ENCODE results near the gene OAS3.

OAS3 gene

DNA sequence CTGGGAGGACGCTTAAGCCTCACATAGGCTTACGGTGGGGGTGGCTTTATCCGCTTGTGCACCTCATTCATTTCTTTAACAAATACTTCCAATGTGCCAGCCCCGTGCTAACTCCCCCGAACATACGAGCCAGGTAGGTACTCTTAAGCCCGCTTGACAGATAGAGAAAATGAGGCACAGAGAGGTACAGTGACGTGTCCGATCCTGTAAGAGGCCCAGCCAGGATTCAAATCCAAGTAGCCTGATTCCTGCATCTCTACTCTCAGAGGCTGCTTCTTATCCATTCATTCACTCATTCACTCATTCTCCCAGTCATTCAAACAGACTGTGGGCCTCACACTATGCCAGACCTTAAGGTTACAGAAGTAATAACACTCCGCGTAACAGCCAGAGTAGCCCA is 477 bp downstream of the OAS3 start:
- Histone ChIP-seq H3K27ac (ENCODE audit: extremely low read depth, low read depth, low read length) (no peak overlapping the region; the same call in 1 of the 2 replicates), H3K4me3 (ENCODE audit: low read depth, low read length) (peak overlapping the region; percentile 54), H3K36me3 (ENCODE audit: control insufficient read depth in 2 of 2, insufficient read depth in 1 of 2, low read length in 2 of 2) (no peaks in the 10 kb centered on the region), H3K9me3 (ENCODE audit: control insufficient read depth, insufficient read depth, low read depth, low read length) (no peaks in the 10 kb centered on the region), H3K4me1 (ENCODE audit: control insufficient read depth, insufficient read depth, low read length) (0 out of 2 replicates have a peak, but pooled peaks cover 2% of the 10 kb centered on the region)
- CTCF ChIA-PET: interaction anchor here (0.7 kb wide), 1 partner anchor 66 kb away, joined by 3 read pairs; no protein-coding TSS in a partner anchor
- TF ChIP-seq ZNF311 (tag by site-specific recombination; IDR thresholded peaks at IDR 0.05; ENCODE audit: borderline replicate concordance): no peak
- TF ChIP-seq ZNF335 (tag by site-specific recombination; conservative IDR thresholded peaks at IDR 0.05): 0 out of 2 replicates have a peak, but pooled peaks have one; percentile 31
- TF ChIP-seq ZNF24 (tag by site-specific recombination; IDR thresholded peaks at IDR 0.05): 0 out of 2 replicates have a peak, but pooled peaks have one; percentile 31
- POLR2A ChIA-PET: no interaction called here

GRCh38 chr12:112939761-112940381 is 1.6 kb downstream of the OAS3 start:
- H3K4me3 ChIP-seq (ENCODE audit: low read depth, low read length): no peak overlapping the region

DNA sequence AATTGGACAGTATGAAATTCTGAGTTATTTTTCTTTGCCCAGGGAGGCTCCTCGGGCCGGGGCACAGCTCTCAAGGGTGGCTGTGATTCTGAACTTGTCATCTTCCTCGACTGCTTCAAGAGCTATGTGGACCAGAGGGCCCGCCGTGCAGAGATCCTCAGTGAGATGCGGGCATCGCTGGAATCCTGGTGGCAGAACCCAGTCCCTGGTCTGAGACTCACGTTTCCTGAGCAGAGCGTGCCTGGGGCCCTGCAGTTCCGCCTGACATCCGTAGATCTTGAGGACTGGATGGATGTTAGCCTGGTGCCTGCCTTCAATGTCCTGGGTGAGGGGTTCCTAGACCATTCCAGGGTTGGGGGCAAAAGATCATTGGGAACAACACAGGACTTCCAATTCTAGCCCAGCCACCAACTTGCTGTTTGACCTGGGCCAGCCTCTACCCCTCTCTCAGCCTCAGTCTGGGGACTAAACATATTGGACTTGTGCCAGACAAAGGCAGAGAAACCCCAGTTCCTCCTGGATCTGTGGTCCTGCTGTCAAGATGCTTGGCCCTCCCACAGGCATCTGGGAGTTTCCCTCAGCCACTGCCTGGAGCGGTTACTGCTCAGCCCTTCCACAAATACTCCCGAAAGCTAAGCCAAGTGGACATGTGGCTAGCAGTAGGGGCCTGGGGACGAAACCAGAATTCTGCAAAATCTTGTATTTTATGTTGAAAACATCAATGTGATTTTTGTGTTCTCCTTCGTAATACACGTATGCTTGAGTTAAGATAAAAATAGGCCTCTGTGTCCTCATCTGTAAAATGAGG is 3.5 kb downstream of the OAS3 start:
- ChIA-PET CTCF (interaction anchor here (0.7 kb wide), 1 partner anchor 51 kb away, joined by 4 read pairs; no protein-coding TSS in a partner anchor), POLR2A (no interaction called here)
- Histone ChIP-seq H3K27ac (ENCODE audit: extremely low read depth, low read depth, low read length) (no peak overlapping the region), H3K36me3 (ENCODE audit: control insufficient read depth in 2 of 2, insufficient read depth in 1 of 2, low read length in 2 of 2) (peaks cover 0 to 4% of the 10 kb centered on the region in 2 experiments; a peak in 1 of 3 replicates), H3K4me1 (ENCODE audit: control insufficient read depth, insufficient read depth, low read length) (0 out of 2 replicates have a peak, but pooled peaks cover 2% of the 10 kb centered on the region), H3K9me3 (ENCODE audit: control insufficient read depth, insufficient read depth, low read depth, low read length) (no peaks in the 10 kb centered on the region), H3K4me3 (ENCODE audit: low read depth, low read length) (no peak overlapping the region)
- no peak for TF ChIP-seq ZEB2 (tag by site-specific recombination; IDR thresholded peaks at IDR 0.05)
- no peak for TF ChIP-seq ZNF707 (tag by site-specific recombination; IDR thresholded peaks at IDR 0.05)
- no peak for TF ChIP-seq ZNF138 (tag by site-specific recombination; IDR thresholded peaks at IDR 0.05; ENCODE audit: borderline replicate concordance)
- TF ChIP-seq ZNF112 (tag by site-specific recombination; IDR thresholded peaks at IDR 0.05): no peak
- no peak for TF ChIP-seq ZBTB1 (tag by site-specific recombination; IDR thresholded peaks at IDR 0.05)
- TF ChIP-seq ZNF211 (tag by site-specific recombination; IDR thresholded peaks at IDR 0.05; ENCODE audit: low read depth): no peak
- TF ChIP-seq ZNF658 (tag by site-specific recombination; IDR thresholded peaks at IDR 0.05): no peak
- no peak for TF ChIP-seq ZFHX2 (tag by site-specific recombination; conservative IDR thresholded peaks at IDR 0.05)
- no peak for TF ChIP-seq ZNF157 (tag by site-specific recombination; IDR thresholded peaks at IDR 0.05)
- TF ChIP-seq PBX3 (CRISPR knock-in tag; IDR thresholded peaks at IDR 0.05): no peak
- no peak for TF ChIP-seq ZNF37A (tag by site-specific recombination; IDR thresholded peaks at IDR 0.05)
- no peak for TF ChIP-seq KLF1 (tag by site-specific recombination; IDR thresholded peaks at IDR 0.05)

More at GRCh38 chr12:112939761-112940381, 1.6 kb downstream of the OAS3 start:
- CTCF ChIA-PET: interaction anchor here (0.7 kb wide), 1 partner anchor 222 kb away, joined by 3 read pairs; no protein-coding TSS in a partner anchor
- H3K27ac ChIP-seq (ENCODE audit: extremely low read depth, low read depth, low read length): no peak overlapping the region
- TF ChIP-seq SCRT2 (tag by site-specific recombination; IDR thresholded peaks at IDR 0.05): peak; percentile 71
- peak; percentile 68 for TF ChIP-seq SCRT1 (tag by site-specific recombination; IDR thresholded peaks at IDR 0.05; ENCODE audit: borderline replicate concordance)
- peak; percentile 76 for TF ChIP-seq PRDM10 (tag by site-specific recombination; IDR thresholded peaks at IDR 0.05)
- no peak for TF ChIP-seq ZSCAN18 (tag by site-specific recombination; IDR thresholded peaks at IDR 0.05)
- POLR2A ChIA-PET: interaction anchor here (0.7 kb wide), 1 partner anchor 150 kb away, joined by 5 read pairs; no protein-coding TSS in a partner anchor
- no peaks in the 10 kb centered on the region for H3K9me3 ChIP-seq (ENCODE audit: control insufficient read depth, insufficient read depth, low read depth, low read length)
- 0 out of 2 replicates have a peak, but pooled peaks cover 2% of the 10 kb centered on the region for H3K4me1 ChIP-seq (ENCODE audit: control insufficient read depth, insufficient read depth, low read length)
- H3K36me3 ChIP-seq (ENCODE audit: control insufficient read depth in 2 of 2, insufficient read depth in 1 of 2, low read length in 2 of 2): peaks cover 0 to 4% of the 10 kb centered on the region in 2 experiments; a peak in 1 of 3 replicates
